HG03378 (cell line): ENCODE measurements around the gene ARHGEF25.
"Not testable (repeated sequence)": the region's sequence is repeated elsewhere in the genome, so short reads cannot be mapped to it uniquely, and the experiment has no call there.

Experiments
- ATAC-seq: cut with Tn5 transposase; IDR thresholded peaks from one replicate; pipeline ENCODE4 v1.9.1; 2021; ENCODE audit warnings: mild to moderate bottlenecking, moderate library complexity; ENCODE audit not compliant: unreplicated experiment

ARHGEF25 gene

GRCh38 chr12:57611108-57611826 lies at the start of gene ARHGEF25:
TSS of gene ARHGEF25 (plus strand) at chr12:57611435. CDS start at chr12:57611895, 460 bp downstream.
- no peak for ATAC-seq

GRCh38 chr12:57563358-57563757 lies 47.9 kb upstream of the ARHGEF25 start:
- ATAC-seq = no peak

- ATAC-seq = no peak
Measured at GRCh38 chr12:57564178-57564740, 47.0 kb upstream of the ARHGEF25 start.

GRCh38 chr12:57568838-57569237 lies 42.4 kb upstream of the ARHGEF25 start:
- ATAC-seq = no peak

GRCh38 chr12:57569858-57570257 lies 41.4 kb upstream of the ARHGEF25 start:
- no peak for ATAC-seq

- not testable (repeated sequence) for ATAC-seq
Measured at GRCh38 chr12:57570438-57570837, 40.8 kb upstream of the ARHGEF25 start.

GRCh38 chr12:57571926-57572762 lies 39.1 kb upstream of the ARHGEF25 start:
- ATAC-seq = no peak

- ATAC-seq = no peak
Measured at GRCh38 chr12:57574795-57575194, 36.4 kb upstream of the ARHGEF25 start.

GRCh38 chr12:57575771-57576612 lies 35.2 kb upstream of the ARHGEF25 start:
- no peak for ATAC-seq

GRCh38 chr12:57576613-57577160 lies 34.5 kb upstream of the ARHGEF25 start:
- ATAC-seq = no peak

- ATAC-seq = no peak
Measured at GRCh38 chr12:57577981-57578758, 33.1 kb upstream of the ARHGEF25 start.

- no peak for ATAC-seq
Measured at GRCh38 chr12:57579011-57579410, 32.2 kb upstream of the ARHGEF25 start.

GRCh38 chr12:57579677-57580465 lies 31.4 kb upstream of the ARHGEF25 start:
- ATAC-seq = no peak

GRCh38 chr12:57580466-57580795 lies 30.8 kb upstream of the ARHGEF25 start:
- ATAC-seq = no peak

- ATAC-seq = no peak
Measured at GRCh38 chr12:57581802-57582201, 29.4 kb upstream of the ARHGEF25 start.

GRCh38 chr12:57582440-57582839 lies 28.8 kb upstream of the ARHGEF25 start:
- ATAC-seq = no peak

GRCh38 chr12:57583008-57583831 lies 28.0 kb upstream of the ARHGEF25 start:
- peak; percentile 88 for ATAC-seq

- ATAC-seq = no peak
Measured at GRCh38 chr12:57584050-57584449, 27.2 kb upstream of the ARHGEF25 start.
